Effector memory CD4-positive, alpha-beta T cell (primary cell): ENCODE measurements around the gene BIRC5.

Experiments
- DNase-seq, 3 donors: peaks; one replicate each; pipeline ENCODE4 v3.0.0-alpha.2; 2020
- H3K27ac ChIP-seq: 2 replicates; pipeline ENCODE4 v1.7.0; 2013; ENCODE audit warnings: mild to moderate bottlenecking, low read length, moderate library complexity; ENCODE audit not compliant: insufficient read depth, poor library complexity, severe bottlenecking
- H3K27me3 ChIP-seq: replicated peaks from 2 replicates; pipeline ENCODE4 v1.7.0; 2013; ENCODE audit warnings: mild to moderate bottlenecking, low read length; ENCODE audit not compliant: insufficient read depth, control insufficient read depth, poor library complexity, severe bottlenecking
- H3K36me3 ChIP-seq: 2 replicates; pipeline ENCODE4 v1.7.0; 2013; ENCODE audit warnings: mild to moderate bottlenecking, low read length, moderate library complexity; ENCODE audit not compliant: control insufficient read depth, insufficient read depth
- H3K4me1 ChIP-seq: 2 replicates; pipeline ENCODE4 v1.7.0; 2013; ENCODE audit warnings: low read length, mild to moderate bottlenecking; ENCODE audit not compliant: control insufficient read depth, insufficient read depth, poor library complexity, severe bottlenecking
- H3K4me3 ChIP-seq: 2 replicates; pipeline ENCODE4 v1.7.0; 2013; ENCODE audit warnings: low read length, low read depth, mild to moderate bottlenecking; ENCODE audit not compliant: insufficient read depth, poor library complexity, severe bottlenecking
- H3K9me3 ChIP-seq: 2 replicates; pipeline ENCODE4 v1.7.0; 2013; ENCODE audit warnings: mild to moderate bottlenecking, low read length, moderate library complexity; ENCODE audit not compliant: control insufficient read depth

The BIRC5 gene

GRCh38 chr17:78205124-78205775, 8.8 kb upstream of the BIRC5 start:
- no peak for DNase-seq
- Histone ChIP-seq H3K4me1 (no peaks in the 10 kb centered on the region), H3K27me3 (no peaks in the 10 kb centered on the region), H3K36me3 (no peaks in the 10 kb centered on the region), H3K9me3 (no peaks in the 10 kb centered on the region), H3K4me3 (no peak overlapping the region), H3K27ac (no peak overlapping the region)

- no peaks in the 10 kb centered on the region for H3K4me1 ChIP-seq
- no peak overlapping the region for H3K27ac ChIP-seq
Measured at GRCh38 chr17:78206298-78206697, 7.8 kb upstream of the BIRC5 start.

GRCh38 chr17:78208486-78208885, 5.6 kb upstream of the BIRC5 start:
- no peak for DNase-seq
- H3K36me3 ChIP-seq: no peaks in the 10 kb centered on the region
- no peaks in the 10 kb centered on the region for H3K4me1 ChIP-seq
- no peaks in the 10 kb centered on the region for H3K9me3 ChIP-seq
- H3K27ac ChIP-seq: no peak overlapping the region
- H3K27me3 ChIP-seq: no peaks in the 10 kb centered on the region
- H3K4me3 ChIP-seq: no peak overlapping the region

More at GRCh38 chr17:78206298-78206697, 7.8 kb upstream of the BIRC5 start:
- H3K4me3 ChIP-seq: no peak overlapping the region
- H3K36me3 ChIP-seq: no peaks in the 10 kb centered on the region
- H3K9me3 ChIP-seq: no peaks in the 10 kb centered on the region
- H3K27me3 ChIP-seq: no peaks in the 10 kb centered on the region
- no peak for DNase-seq

- H3K4me1 ChIP-seq: peaks cover 3% of the 10 kb centered on the region
Measured at GRCh38 chr17:78210111-78210510, 3.9 kb upstream of the BIRC5 start.

GRCh38 chr17:78211032-78211431, 3.0 kb upstream of the BIRC5 start:
- Histone ChIP-seq H3K4me1 (peaks cover 3% of the 10 kb centered on the region), H3K27ac (no peak overlapping the region), H3K9me3 (no peaks in the 10 kb centered on the region), H3K4me3 (no peak overlapping the region), H3K27me3 (no peaks in the 10 kb centered on the region), H3K36me3 (no peaks in the 10 kb centered on the region)
- DNase-seq: no peak

More at GRCh38 chr17:78210111-78210510, 3.9 kb upstream of the BIRC5 start:
- no peak for DNase-seq
- no peak overlapping the region for H3K4me3 ChIP-seq
- H3K36me3 ChIP-seq: no peaks in the 10 kb centered on the region
- H3K27ac ChIP-seq: no peak overlapping the region
- H3K9me3 ChIP-seq: no peaks in the 10 kb centered on the region
- H3K27me3 ChIP-seq: no peaks in the 10 kb centered on the region

GRCh38 chr17:78214706-78215061, 631 bp downstream of the BIRC5 start:
- no peak overlapping the region for H3K27ac ChIP-seq

GRCh38 chr17:78219396-78220150, 5.5 kb downstream of the BIRC5 start:
- Histone ChIP-seq H3K27ac (no peak overlapping the region), H3K9me3 (no peaks in the 10 kb centered on the region)
- DNase-seq: no peak

More at GRCh38 chr17:78214706-78215061, 631 bp downstream of the BIRC5 start:
- Histone ChIP-seq H3K4me1 (peaks cover 3% of the 10 kb centered on the region), H3K9me3 (no peaks in the 10 kb centered on the region), H3K27me3 (no peaks in the 10 kb centered on the region), H3K36me3 (no peaks in the 10 kb centered on the region), H3K4me3 (peak overlapping the region; percentile 61)
- DNase-seq: no peak

GRCh38 chr17:78223061-78223460, 9.0 kb downstream of the BIRC5 start:
- no peaks in the 10 kb centered on the region for H3K27me3 ChIP-seq
- no peaks in the 10 kb centered on the region for H3K36me3 ChIP-seq
- no peaks in the 10 kb centered on the region for H3K4me1 ChIP-seq
- DNase-seq: no peak
- no peaks in the 10 kb centered on the region for H3K9me3 ChIP-seq
- no peak overlapping the region for H3K27ac ChIP-seq
- H3K4me3 ChIP-seq: no peak overlapping the region

More at GRCh38 chr17:78219396-78220150, 5.5 kb downstream of the BIRC5 start:
- Histone ChIP-seq H3K4me3 (no peak overlapping the region), H3K4me1 (peaks cover under 1% of the 10 kb centered on the region), H3K27me3 (no peaks in the 10 kb centered on the region), H3K36me3 (no peaks in the 10 kb centered on the region)

- no peaks in the 10 kb centered on the region for H3K36me3 ChIP-seq
- no peak for DNase-seq
- no peak overlapping the region for H3K4me3 ChIP-seq
Measured at GRCh38 chr17:78223765-78224164, 9.7 kb downstream of the BIRC5 start.

More at GRCh38 chr17:78223765-78224164, 9.7 kb downstream of the BIRC5 start:
- H3K27ac ChIP-seq: no peak overlapping the region
- H3K9me3 ChIP-seq: no peaks in the 10 kb centered on the region
- no peaks in the 10 kb centered on the region for H3K27me3 ChIP-seq
- H3K4me1 ChIP-seq: no peaks in the 10 kb centered on the region
